Neural progenitor cell (in vitro differentiated cells): ENCODE data around the gene CALHM2. TPM values are rescaled to one million over a fixed set of nuclear protein-coding genes. Genes with fewer than 3 reads are reported as not detected.
A peak's percentile ranks its signal among the peaks of the same experiment; 100 is the strongest.

Source experiments
- DNase-seq: peaks from one replicate; pipeline ENCODE4 v3.0.0-alpha.2; 2016; ENCODE audit warnings: low spot score
- H2AFZ ChIP-seq: fragments of 200-600 bp; sonication (generic); replicated peaks from 2 replicates; pipeline ENCODE4 v1.6.1; 2016; ENCODE audit warnings: antibody characterized with exemption
- H3F3A ChIP-seq: fragments of 200-600 bp; sonication (generic); 2 replicates; pipeline ENCODE4 v1.6.1; 2016; ENCODE audit warnings: antibody characterized with exemption, low read depth
- H3K27ac ChIP-seq: fragments of 200-600 bp; sonication (generic); 2 replicates; pipeline ENCODE4 v1.5.1; 2016; ENCODE audit warnings: mild to moderate bottlenecking
- H3K27me3 ChIP-seq: fragments of 200-600 bp; sonication (generic); 2 replicates; pipeline ENCODE4 v1.6.1; 2016; ENCODE audit warnings: mild to moderate bottlenecking, moderate library complexity
- H3K36me3 ChIP-seq: fragments of 200-600 bp; sonication (generic); 2 replicates; pipeline ENCODE4 v1.5.1; 2016
- H3K4me1 ChIP-seq: fragments of 200-600 bp; sonication (generic); 2 replicates; pipeline ENCODE4 v1.6.1; 2016; ENCODE audit warnings: mixed run types
- H3K4me2 ChIP-seq: fragments of 200-600 bp; sonication (generic); 2 replicates; pipeline ENCODE4 v1.6.1; 2016
- H3K4me3 ChIP-seq: fragments of 200-600 bp; sonication (generic); 2 replicates; pipeline ENCODE4 v1.5.1; 2016
- H3K79me2 ChIP-seq: fragments of 200-600 bp; sonication (generic); 2 replicates; pipeline ENCODE4 v1.6.1; 2016; ENCODE audit warnings: low read depth
- H3K9ac ChIP-seq: fragments of 200-600 bp; sonication (generic); 2 replicates; pipeline ENCODE4 v1.6.1; 2016
- H3K9me3 ChIP-seq: fragments of 200-600 bp; sonication (generic); 2 replicates; pipeline ENCODE4 v1.5.1; 2016; ENCODE audit warnings: low read depth
- H4K20me1 ChIP-seq: fragments of 200-600 bp; sonication (generic); 2 replicates; pipeline ENCODE4 v1.6.1; 2016; ENCODE audit warnings: low read depth
- H3K27ac Mint-ChIP-seq: 3 replicates; pipeline ENCODE4 v1.8.0; 2021; ENCODE audit warnings: mixed read lengths
- H3K27me3 Mint-ChIP-seq: 2 replicates; pipeline ENCODE4 v1.8.0; 2022; ENCODE audit warnings: low read depth, mild to moderate bottlenecking, inconsistent platforms, moderate library complexity, mixed read lengths; ENCODE audit not compliant: insufficient read depth
- H3K36me3 Mint-ChIP-seq: 3 replicates; pipeline ENCODE4 v1.8.0; 2021; ENCODE audit warnings: mixed read lengths
- H3K4me1 Mint-ChIP-seq: 3 replicates; pipeline ENCODE4 v1.8.0; 2021; ENCODE audit warnings: mixed read lengths
- H3K4me3 Mint-ChIP-seq: 3 replicates; pipeline ENCODE4 v1.8.0; 2021; ENCODE audit warnings: mild to moderate bottlenecking, moderate library complexity, mixed read lengths
- H3K9me3 Mint-ChIP-seq: 3 replicates; pipeline ENCODE4 v1.8.0; 2020; ENCODE audit warnings: mixed read lengths
- EZH2 ChIP-seq: fragments of 200-600 bp; sonication (generic); IDR thresholded peaks from 2 replicates; pipeline ENCODE4 v1.6.1; 2017; ENCODE audit warnings: antibody characterized with exemption, mild to moderate bottlenecking, moderate library complexity
- EZH2phosphoT487 ChIP-seq: fragments of 200-600 bp; sonication (generic); IDR thresholded peaks from 2 replicates; pipeline ENCODE4 v1.6.1; 2017; ENCODE audit warnings: antibody characterized with exemption
- total RNA-seq: library from RNA; depleted of rRNA; stranded (reverse); fragments of >200 nt; gene quantifications from 2 replicates; pipeline ENCODE4 v1.2.3, GENCODE V29; 2015; ENCODE audit warnings: low replicate concordance
- TF ChIP-seq, protein P1 (sequence below): fragments of 200-600 bp; sonication (generic); IDR thresholded peaks from 2 replicates; pipeline ENCODE4 v1.5.1; 2017; ENCODE audit warnings: antibody characterized with exemption, mild to moderate bottlenecking

CALHM2 gene
- total RNA-seq, 1 donor from 2014 or later: not detected

- DNase-seq: no peak
- peaks cover 32% of the 10 kb centered on the region for H3K27me3 ChIP-seq
- no peak overlapping the region for H3K9ac ChIP-seq
- Mint-ChIP-seq H3K9me3 (peaks cover 2% of the 10 kb centered on the region), H3K27ac (peak overlapping the region; percentile 6), H3K27me3 (peaks cover 23% of the 10 kb centered on the region), H3K36me3 (no peaks in the 10 kb centered on the region), H3K4me3 (peak overlapping the region; percentile 44), H3K4me1 (peaks cover 39% of the 10 kb centered on the region)
- H3K4me2 ChIP-seq: no peak overlapping the region
- H3K9me3 ChIP-seq: no peaks in the 10 kb centered on the region
- no peaks in the 10 kb centered on the region for H3K79me2 ChIP-seq
- H3K27ac ChIP-seq: no peak overlapping the region
- H3K4me1 ChIP-seq: peaks cover 11% of the 10 kb centered on the region
- no peaks in the 10 kb centered on the region for H4K20me1 ChIP-seq
- H3K36me3 ChIP-seq: no peaks in the 10 kb centered on the region
- TF ChIP-seq EZH2phosphoT487 (no peak), EZH2 (no peak)
- TF ChIP-seq, protein P1, sequence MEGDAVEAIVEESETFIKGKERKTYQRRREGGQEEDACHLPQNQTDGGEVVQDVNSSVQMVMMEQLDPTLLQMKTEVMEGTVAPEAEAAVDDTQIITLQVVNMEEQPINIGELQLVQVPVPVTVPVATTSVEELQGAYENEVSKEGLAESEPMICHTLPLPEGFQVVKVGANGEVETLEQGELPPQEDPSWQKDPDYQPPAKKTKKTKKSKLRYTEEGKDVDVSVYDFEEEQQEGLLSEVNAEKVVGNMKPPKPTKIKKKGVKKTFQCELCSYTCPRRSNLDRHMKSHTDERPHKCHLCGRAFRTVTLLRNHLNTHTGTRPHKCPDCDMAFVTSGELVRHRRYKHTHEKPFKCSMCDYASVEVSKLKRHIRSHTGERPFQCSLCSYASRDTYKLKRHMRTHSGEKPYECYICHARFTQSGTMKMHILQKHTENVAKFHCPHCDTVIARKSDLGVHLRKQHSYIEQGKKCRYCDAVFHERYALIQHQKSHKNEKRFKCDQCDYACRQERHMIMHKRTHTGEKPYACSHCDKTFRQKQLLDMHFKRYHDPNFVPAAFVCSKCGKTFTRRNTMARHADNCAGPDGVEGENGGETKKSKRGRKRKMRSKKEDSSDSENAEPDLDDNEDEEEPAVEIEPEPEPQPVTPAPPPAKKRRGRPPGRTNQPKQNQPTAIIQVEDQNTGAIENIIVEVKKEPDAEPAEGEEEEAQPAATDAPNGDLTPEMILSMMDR: no peak
- H3K4me3 ChIP-seq: no peak overlapping the region
- no peak overlapping the region for H2AFZ ChIP-seq
- peaks cover 4% of the 10 kb centered on the region for H3F3A ChIP-seq
These were observed 47.7 kb upstream of the CALHM2 start for GRCh38 chr10:103499881-103500280.

DNA sequence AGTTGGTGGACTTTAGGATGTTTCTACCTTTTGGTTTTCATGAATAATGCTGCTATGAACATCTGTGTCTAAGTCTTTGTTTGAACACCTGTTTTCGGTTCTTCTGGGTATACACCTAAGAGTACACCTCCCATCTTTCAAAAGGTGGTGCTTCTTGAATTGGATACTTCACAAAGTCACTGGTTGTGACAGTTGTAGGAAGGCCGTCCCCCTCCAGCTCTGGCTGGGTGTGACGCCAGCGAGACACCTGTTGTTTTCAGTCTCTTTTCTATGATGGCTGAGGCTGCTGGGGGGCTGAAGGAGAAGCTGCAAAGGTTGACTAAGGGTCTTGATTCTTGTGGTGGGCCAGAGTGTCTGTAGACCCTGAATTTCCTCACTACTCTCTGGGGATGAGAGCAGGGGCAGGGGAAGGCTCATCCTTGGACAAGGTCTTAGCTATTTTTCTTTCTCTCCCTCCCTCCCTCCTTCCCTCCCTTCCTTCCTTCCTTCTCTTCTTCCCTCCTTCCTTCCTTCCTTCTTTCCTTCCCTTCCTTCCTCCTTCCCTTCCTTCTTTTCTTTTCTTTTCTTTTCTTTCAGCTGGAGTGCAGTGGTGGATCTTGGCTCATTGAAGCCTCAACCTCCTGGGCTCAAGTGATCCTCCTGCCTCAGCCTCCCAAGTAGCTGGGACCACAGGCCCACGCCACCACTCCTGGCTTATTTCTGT lies 46.9 kb upstream of the CALHM2 start:
- no peaks in the 10 kb centered on the region for H3K9me3 ChIP-seq
- no peaks in the 10 kb centered on the region for H3K36me3 ChIP-seq
- H3K27me3 Mint-ChIP-seq: peaks cover 28% of the 10 kb centered on the region
- no peaks in the 10 kb centered on the region for H4K20me1 ChIP-seq
- no peaks in the 10 kb centered on the region for H3K79me2 ChIP-seq
- H3K9me3 Mint-ChIP-seq: peaks cover 2% of the 10 kb centered on the region
- no peak overlapping the region for H3K4me3 Mint-ChIP-seq
- H3K27ac Mint-ChIP-seq: peak overlapping the region; percentile 55
- peaks cover 39% of the 10 kb centered on the region for H3K4me1 Mint-ChIP-seq
- DNase-seq: no peak
- H3F3A ChIP-seq: peaks cover 11% of the 10 kb centered on the region
- H3K4me2 ChIP-seq: no peak overlapping the region
- peaks cover 17% of the 10 kb centered on the region for H3K4me1 ChIP-seq
- no peak overlapping the region for H3K9ac ChIP-seq
- TF ChIP-seq, protein P1: no peak
- no peak overlapping the region for H3K4me3 ChIP-seq
- H3K27me3 ChIP-seq: peaks cover 40% of the 10 kb centered on the region
- H3K36me3 Mint-ChIP-seq: no peaks in the 10 kb centered on the region
- no peak overlapping the region for H3K27ac ChIP-seq
- no peak overlapping the region for H2AFZ ChIP-seq

GRCh38 chr10:103497161-103497915 lies 45.2 kb upstream of the CALHM2 start:
- Histone ChIP-seq H3K4me2 (no peak overlapping the region), H3K79me2 (no peaks in the 10 kb centered on the region), H3F3A (peaks cover 15% of the 10 kb centered on the region), H3K4me3 (no peak overlapping the region), H3K9ac (no peak overlapping the region), H3K36me3 (no peaks in the 10 kb centered on the region), H3K4me1 (peaks cover 17% of the 10 kb centered on the region), H3K27me3 (peaks cover 57% of the 10 kb centered on the region), H4K20me1 (no peaks in the 10 kb centered on the region), H2AFZ (no peak overlapping the region), H3K9me3 (no peaks in the 10 kb centered on the region), H3K27ac (no peak overlapping the region)
- TF ChIP-seq EZH2 (no peak), EZH2phosphoT487 (no peak)
- TF ChIP-seq, protein P1: no peak
- H3K36me3 Mint-ChIP-seq: no peaks in the 10 kb centered on the region
- peaks cover 26% of the 10 kb centered on the region for H3K27me3 Mint-ChIP-seq
- H3K9me3 Mint-ChIP-seq: no peaks in the 10 kb centered on the region
- H3K4me3 Mint-ChIP-seq: no peak overlapping the region
- no peak for DNase-seq
- peaks cover 37% of the 10 kb centered on the region for H3K4me1 Mint-ChIP-seq
- H3K27ac Mint-ChIP-seq: no peak overlapping the region
